ENCODE measurements around the gene HOXD10.

Gene HOXD10

DNA sequence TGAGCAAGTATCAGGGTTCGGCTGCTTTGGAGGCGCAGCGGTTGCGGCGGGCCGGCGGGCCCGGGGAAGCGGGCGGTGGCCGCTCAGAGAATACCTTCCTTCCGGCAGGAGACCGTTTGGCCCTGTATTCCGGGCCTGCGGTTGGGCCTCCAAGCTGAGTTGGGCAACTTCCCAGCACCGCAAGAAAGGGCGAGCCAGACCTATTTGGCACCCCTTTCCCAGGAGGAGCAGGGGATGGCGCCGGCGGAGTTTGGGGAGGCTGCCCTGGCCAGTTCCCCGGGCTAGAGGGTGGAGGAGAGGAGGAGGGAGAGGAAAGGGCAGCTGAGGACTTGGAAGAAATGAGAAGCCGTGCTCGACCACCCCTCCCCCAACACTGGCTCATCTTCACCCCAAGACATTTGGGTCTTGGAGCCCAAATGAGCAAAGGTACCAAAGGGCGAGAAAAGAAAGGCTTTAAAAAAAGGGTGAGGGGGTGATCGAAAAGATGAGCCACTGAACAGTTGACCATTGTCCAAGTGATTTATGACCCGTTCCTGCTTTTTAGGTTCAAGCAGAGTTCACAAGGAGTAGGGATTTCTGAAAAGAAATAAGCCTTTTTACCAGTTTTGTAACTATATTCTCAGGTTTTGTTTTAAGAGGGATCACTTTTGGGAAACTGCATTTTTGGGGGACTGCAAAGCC lies 48.9 kb downstream of the HOXD10 start:
- no peak for DNase-seq

DNA sequence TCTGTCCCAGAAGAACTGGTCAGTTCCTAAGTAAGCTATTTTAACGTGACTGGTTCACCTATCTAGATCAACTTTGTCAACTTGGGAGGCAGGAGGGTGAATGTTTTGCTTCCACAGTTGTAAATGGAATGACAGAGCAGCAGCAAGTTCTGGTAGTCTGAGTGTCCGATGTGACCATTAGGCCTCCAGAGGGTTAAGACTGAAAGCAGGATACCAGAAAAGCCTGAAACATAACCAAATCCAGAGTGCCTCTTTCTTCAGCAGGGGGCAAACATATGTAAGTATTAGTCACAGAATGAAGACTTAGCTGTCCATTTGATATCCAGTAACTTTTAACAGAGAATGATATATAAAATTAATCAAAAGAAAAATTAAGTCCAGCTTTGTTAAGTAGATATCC lies 49.7 kb downstream of the HOXD10 start:
- DNase-seq, result peak; percentile 60

DNA sequence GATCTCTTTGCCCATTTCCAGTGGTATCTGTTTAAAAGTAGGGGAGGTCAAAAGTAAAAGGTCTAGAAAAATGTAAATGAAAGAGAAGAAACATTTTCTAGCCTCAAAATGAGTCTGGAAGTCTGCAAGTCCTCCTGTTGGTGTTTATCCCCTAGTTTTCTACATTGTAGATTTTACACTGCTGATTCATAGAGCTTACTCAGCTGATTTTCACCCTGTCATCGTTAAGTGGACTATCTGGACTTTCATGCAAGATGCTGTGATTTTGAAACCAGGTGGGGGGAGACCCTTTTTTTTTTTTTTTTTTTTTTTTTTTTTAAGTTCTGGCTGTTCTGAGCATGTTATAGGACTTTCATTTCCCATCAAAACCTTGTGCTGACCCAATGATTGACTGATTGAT lies 50.8 kb downstream of the HOXD10 start:
- peak; percentile 77 for DNase-seq

DNA sequence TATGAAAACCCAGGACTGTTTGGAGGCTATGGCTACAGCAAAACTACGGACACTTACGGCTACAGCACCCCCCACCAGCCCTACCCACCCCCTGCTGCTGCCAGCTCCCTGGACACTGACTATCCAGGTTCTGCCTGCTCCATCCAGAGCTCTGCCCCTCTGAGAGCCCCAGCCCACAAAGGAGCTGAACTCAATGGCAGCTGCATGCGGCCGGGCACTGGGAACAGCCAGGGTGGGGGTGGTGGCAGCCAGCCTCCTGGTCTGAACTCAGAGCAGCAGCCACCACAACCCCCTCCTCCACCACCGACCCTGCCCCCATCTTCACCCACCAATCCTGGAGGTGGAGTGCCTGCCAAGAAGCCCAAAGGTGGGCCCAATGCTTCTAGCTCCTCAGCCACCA lies 52.6 kb downstream of the HOXD10 start:
- DNase-seq, result no peak

All from fibroblast of skin of right biceps (primary cell).